ENCODE results near the gene KRTAP23-1. TPM values are rescaled to one million over a fixed set of nuclear protein-coding genes. Genes with fewer than 3 reads are reported as not detected.

KRTAP23-1 gene
- total and polyA plus RNA-seq, 4 donors = not detected

GRCh38 chr21:30333736-30334135, 14.7 kb downstream of the KRTAP23-1 start:
- Histone ChIP-seq H3K9ac (ENCODE audit: low read depth in 1 of 2, low read length in 2 of 2) (no peak overlapping the region), H3K27me3 (ENCODE audit: control insufficient read depth in 4 of 4, insufficient read depth in 4 of 4, low read length in 3 of 4) (peaks cover 0 to 3% (median 0%) of the 10 kb centered on the region in 4 donors), H3K27ac (ENCODE audit: low read depth in 1 of 2, low read length in 2 of 2) (no peak overlapping the region), H3K36me3 (ENCODE audit: control insufficient read depth in 4 of 4, insufficient read depth in 3 of 4, low read depth in 1 of 4, low read length in 3 of 4) (no peaks in the 10 kb centered on the region), H3K9me3 (ENCODE audit: control insufficient read depth in 4 of 4, low read length in 3 of 4) (no peaks in the 10 kb centered on the region), H3K4me3 (ENCODE audit: low read depth in 1 of 3, low read length in 3 of 3) (no peak overlapping the region), H3K4me1 (ENCODE audit: control insufficient read depth in 4 of 4, insufficient read depth in 4 of 4, low read length in 3 of 4) (no peaks in the 10 kb centered on the region)
- no peak for DNase-seq (ENCODE audit: low spot score)
- TF ChIP-seq JUND (IDR thresholded peaks at IDR 0.05) = no peak
- TF ChIP-seq MAX (IDR thresholded peaks at IDR 0.05) = no peak
- TF ChIP-seq RXRA (IDR thresholded peaks at IDR 0.05) = no peak
- no peak for TF ChIP-seq TAF1 (conservative IDR thresholded peaks at IDR 0.05)
- no peak for TF ChIP-seq GABPA (IDR thresholded peaks at IDR 0.05 in 1 of 2, conservative IDR thresholded peaks at IDR 0.05 in 1 of 2)
- no peak for TF ChIP-seq NR2F2 (IDR thresholded peaks at IDR 0.05)
- no peak for TF ChIP-seq FOXA1 (IDR thresholded peaks at IDR 0.05)
- no peak for TF ChIP-seq SP1 (IDR thresholded peaks at IDR 0.05)
- TF ChIP-seq EGR1 (IDR thresholded peaks at IDR 0.05; ENCODE audit: low read depth in 2 of 2) = no peak
- no peak for TF ChIP-seq ATF3 (IDR thresholded peaks at IDR 0.05)
- no peak for TF ChIP-seq YY1 (IDR thresholded peaks at IDR 0.05)
- TF ChIP-seq HNF4G (IDR thresholded peaks at IDR 0.05) = no peak
- TF ChIP-seq HNF4A (conservative IDR thresholded peaks at IDR 0.05) = no peak
- no peak for TF ChIP-seq FOXA2 (IDR thresholded peaks at IDR 0.05)
- no peak for TF ChIP-seq RAD21 (IDR thresholded peaks at IDR 0.05)
- TF ChIP-seq REST (IDR thresholded peaks at IDR 0.05) = no peak
- no peak for TF ChIP-seq ZBTB33 (IDR thresholded peaks at IDR 0.05)
- TF ChIP-seq CTCF (IDR thresholded peaks at IDR 0.05; ENCODE audit: low read depth, low read length, missing input control) = no peak
- WGBS = 69% methylated on average over 3 of the region's 3 CpGs
